Uterus (tissue), 4 donors: Measurements from ENCODE around the gene CIDEB. TPM values are rescaled to one million over a fixed set of nuclear protein-coding genes. Genes with fewer than 3 reads are reported as not detected.

ENCODE experiments used
- DNase-seq, 2 donors: peaks; one replicate each; pipeline ENCODE4 v3.0.0-alpha.2; 2019 to 2020
- H3K27ac ChIP-seq, 2 donors: fragments of 200-600 bp; sonication (generic); 1 replicate in 1 of 2; 2 replicates in 1 of 2; pipeline ENCODE4 v1.5.1; 2016 to 2018
- H3K27me3 ChIP-seq, 2 donors: fragments of 200-600 bp; sonication (generic); one replicate each; pipeline ENCODE4 v1.5.1; 2018 to 2019; ENCODE audit warnings: control low read depth in 1 of 2
- H3K36me3 ChIP-seq, 2 donors: fragments of 200-600 bp; sonication (generic); one replicate each; pipeline ENCODE4 v1.5.1; 2019; ENCODE audit warnings: control low read depth in 1 of 2
- H3K4me1 ChIP-seq, 2 donors: fragments of 200-600 bp; sonication (generic); one replicate each; pipeline ENCODE4 v1.5.1; 2018 to 2019; ENCODE audit warnings: control low read depth in 1 of 2
- H3K4me3 ChIP-seq, 2 donors: fragments of 200-600 bp; sonication (generic); 1 replicate in 1 of 2; 2 replicates in 1 of 2; pipeline ENCODE4 v1.5.1; 2018 to 2019; ENCODE audit warnings: mild to moderate bottlenecking in 1 of 2
- H3K9me3 ChIP-seq, 2 donors: fragments of 200-600 bp; sonication (generic); one replicate each; pipeline ENCODE4 v1.5.1; 2019; ENCODE audit warnings: control low read depth in 1 of 2
- CTCF ChIP-seq, 4 experiments: fragments of 200-600 bp in 2 of 4; fragments of 450-650 bp in 2 of 4; sonication (generic) in 2 of 4; IDR thresholded peaks; one replicate each; pipeline ENCODE4 v1.5.1; 2016 to 2019; ENCODE audit warnings: antibody characterized with exemption in 4 of 4, mild to moderate bottlenecking in 2 of 4, moderate library complexity in 1 of 4
- POLR2A ChIP-seq, 2 donors: fragments of 450-650 bp; IDR thresholded peaks; one replicate each; pipeline ENCODE4 v1.6.1; 2016; ENCODE audit warnings: antibody characterized with exemption in 2 of 2, mild to moderate bottlenecking in 1 of 2, moderate library complexity in 1 of 2
- intact Hi-C: fragments of 100-400 bp; cut with DNase I; formaldehyde crosslinking; loops from one replicate; pipeline ENCODE4 v1.15.1; 2023; ENCODE audit warnings: low total_unique reads
- total RNA-seq, 4 donors: library from RNA; depleted of rRNA in 3 of 4; stranded (reverse); fragments of >200 nt in 3 of 4; gene quantifications; one replicate each; pipeline versions ENCODE4 v1.1.0 to v1.2.4, GENCODE V29; 2014 to 2023
- donor health status: DM: yes; HTN: yes; CAD: no.

CIDEB gene
- total RNA-seq, 4 donors from 2014 or later, result 1.3 to 25.5 (median 14.1) TPM

DNA sequence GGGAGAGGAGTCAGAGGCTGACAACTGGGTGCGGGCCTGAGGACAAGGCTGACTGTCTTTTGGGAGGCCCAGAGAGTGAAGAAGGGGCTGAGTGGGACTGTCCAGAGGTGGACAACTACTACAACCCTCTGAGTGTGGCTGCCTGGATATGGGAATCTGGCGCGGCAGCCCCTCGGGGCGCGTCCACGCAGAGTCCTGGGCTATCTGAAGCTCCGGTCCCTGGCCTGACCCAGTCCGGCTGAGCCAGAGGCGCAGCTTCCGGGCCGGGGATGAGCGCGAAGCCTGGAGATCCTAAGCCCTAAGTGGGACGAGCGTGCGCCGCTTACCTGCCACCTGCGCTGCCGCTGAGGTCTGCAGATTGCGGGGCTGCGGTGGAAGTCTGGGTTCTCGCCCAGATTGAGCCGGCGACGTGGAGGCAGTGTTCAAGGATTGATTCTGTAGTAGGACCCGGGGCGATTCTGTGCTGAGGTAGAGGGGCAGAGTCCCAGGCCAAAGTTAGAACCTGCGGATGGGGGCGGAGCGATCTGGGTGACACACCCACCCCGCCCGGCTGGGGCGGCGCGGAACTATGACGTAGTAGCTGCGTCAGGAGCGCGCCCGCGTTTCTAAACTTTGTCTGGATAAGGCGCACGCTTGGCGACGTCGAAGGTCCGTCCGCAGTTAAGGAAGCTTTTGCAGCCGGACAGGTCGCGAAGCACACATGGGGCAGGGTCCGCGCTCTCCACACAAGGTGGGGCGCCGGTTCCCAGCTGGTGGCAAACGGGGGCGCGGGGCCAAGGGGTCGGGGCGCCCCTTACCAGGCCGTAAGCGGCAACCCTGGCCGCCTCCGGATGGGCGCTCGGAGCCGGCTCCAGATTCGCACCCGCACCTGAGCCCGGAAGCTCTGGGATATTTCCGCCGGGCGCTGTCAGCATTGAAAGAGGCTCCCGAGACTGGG, 8.3 kb downstream of the CIDEB start, which contains the start of the genes DHRS1 and NOP9:
TSS of gene DHRS1 (minus strand) at position 526 of the 937 bp plus-strand sequence. CDS start 674 bp downstream, outside the sequence.
TSS of gene NOP9 (plus strand) at position 596 of the 937 bp plus-strand sequence. CDS start at position 701, 105 bp downstream.
- DNase-seq, result peak; percentile 89 to 92
- H3K9me3 ChIP-seq, result no peaks in the 10 kb centered on the region
- H3K27me3 ChIP-seq, result no peaks in the 10 kb centered on the region
- no peaks in the 10 kb centered on the region for H3K4me1 ChIP-seq
- peak within 1 kb of the TSS; percentile 77 to 85 for H3K27ac ChIP-seq
- TF ChIP-seq CTCF (IDR thresholded peaks at IDR 0.05) (peak in 2 of 4 experiments; percentile 17 to 21), POLR2A (IDR thresholded peaks at IDR 0.05) (peak; percentile 35 to 62)
- H3K4me3 ChIP-seq, result peak within 1 kb of the TSS; percentile 90 to 93
- intact Hi-C loops, result loop anchor here (10.0 kb wide), 1 partner anchor 55 kb away; the partner anchor contains the start of gene TINF2
- H3K36me3 ChIP-seq, result no peaks in the 10 kb centered on the region

DNA sequence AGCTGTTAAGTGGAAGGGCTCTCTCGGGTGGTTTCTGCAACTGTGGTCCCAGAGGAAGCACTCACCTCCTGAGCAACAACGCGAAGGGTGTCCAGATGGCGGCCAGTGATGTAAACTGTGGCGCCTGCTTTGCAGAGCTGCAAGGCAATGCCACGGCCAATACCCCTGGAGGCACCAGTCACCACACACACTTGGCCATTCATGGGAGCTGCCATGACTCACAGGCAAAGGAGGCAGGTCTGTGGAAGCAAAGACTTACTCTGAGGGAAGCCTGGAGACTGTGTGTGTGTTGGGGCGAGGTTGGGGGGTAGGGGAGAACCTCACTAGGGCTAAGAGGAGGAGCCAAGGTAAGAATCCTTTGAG, 8.9 kb downstream of the CIDEB start:
- H3K36me3 ChIP-seq, result no peaks in the 10 kb centered on the region
- intact Hi-C loops, result loop anchor here (10.0 kb wide), 1 partner anchor 54 kb away; the partner anchor contains the start of gene TINF2
- no peak for DNase-seq
- TF ChIP-seq POLR2A (IDR thresholded peaks at IDR 0.05), result no peak
- TF ChIP-seq CTCF (IDR thresholded peaks at IDR 0.05), result no peak
- no peaks in the 10 kb centered on the region for H3K9me3 ChIP-seq
- peak overlapping the region; percentile 77 to 85 for H3K27ac ChIP-seq
- H3K27me3 ChIP-seq, result no peaks in the 10 kb centered on the region
- H3K4me1 ChIP-seq, result no peaks in the 10 kb centered on the region
- H3K4me3 ChIP-seq, result peak overlapping the region; percentile 90 to 93

- H3K36me3 ChIP-seq, result no peaks in the 10 kb centered on the region
- no peak for DNase-seq
- TF ChIP-seq CTCF (IDR thresholded peaks at IDR 0.05) (no peak), POLR2A (IDR thresholded peaks at IDR 0.05) (no peak)
- H3K9me3 ChIP-seq, result no peaks in the 10 kb centered on the region
- H3K4me3 ChIP-seq, result no peak overlapping the region
- no peaks in the 10 kb centered on the region for H3K27me3 ChIP-seq
- H3K4me1 ChIP-seq, result no peaks in the 10 kb centered on the region
- H3K27ac ChIP-seq, result no peak overlapping the region
- intact Hi-C loops, result loop anchor here (10.0 kb wide), 1 partner anchor 53 kb away; the partner anchor contains the start of gene TINF2
Observed at GRCh38 chr14:24297190-24297964, 10.4 kb downstream of the CIDEB start.

- peak; percentile 32 to 50 for DNase-seq
- no peaks in the 10 kb centered on the region for H3K9me3 ChIP-seq
- no peaks in the 10 kb centered on the region for H3K27me3 ChIP-seq
- TF ChIP-seq CTCF (IDR thresholded peaks at IDR 0.05) (peak; percentile 50 to 63 (median 57)), POLR2A (IDR thresholded peaks at IDR 0.05) (no peak)
- H3K27ac ChIP-seq, result no peak overlapping the region
- intact Hi-C loops, result loop anchor here (10.0 kb wide), 1 partner anchor 52 kb away; the partner anchor contains the start of gene TINF2
- no peaks in the 10 kb centered on the region for H3K36me3 ChIP-seq
- H3K4me1 ChIP-seq, result no peaks in the 10 kb centered on the region
- H3K4me3 ChIP-seq, result no peak overlapping the region
Observed at GRCh38 chr14:24296341-24297157, 11.2 kb downstream of the CIDEB start.
